Tibial nerve (tissue), 4 donors: ENCODE measurements around the gene NDRG3. TPM values are rescaled to one million over a fixed set of nuclear protein-coding genes. Genes with fewer than 3 reads are reported as not detected.
"Not testable (repeated sequence)": the region's sequence is repeated elsewhere in the genome, so short reads cannot be mapped to it uniquely, and the experiment has no call there.

Experiments
- DNase-seq, 2 donors: peaks; one replicate each; pipeline ENCODE4 v3.0.0-alpha.2; 2019; ENCODE audit warnings: low spot score in 2 of 2
- H3K27ac ChIP-seq, 4 donors: fragments of 200-600 bp; sonication (generic) in 3 of 4; one replicate each; pipeline ENCODE4 v1.5.1; 2017 to 2019; ENCODE audit warnings: mild to moderate bottlenecking in 1 of 4
- H3K27me3 ChIP-seq, 2 donors: fragments of 200-600 bp; sonication (generic) in 1 of 2; one replicate each; pipeline versions ENCODE4 v1.5.1 to v1.6.0; 2017 to 2019
- H3K36me3 ChIP-seq, 3 donors: fragments of 200-600 bp; sonication (generic); one replicate each; pipeline ENCODE4 v1.5.1; 2018 to 2019
- H3K4me1 ChIP-seq, 4 donors: fragments of 200-600 bp; sonication (generic) in 3 of 4; one replicate each; pipeline ENCODE4 v1.5.1; 2017 to 2019
- H3K4me3 ChIP-seq, 4 donors: fragments of 200-600 bp; sonication (generic) in 3 of 4; one replicate each; pipeline ENCODE4 v1.5.1; 2017 to 2019; ENCODE audit warnings: mild to moderate bottlenecking in 1 of 4, moderate library complexity in 1 of 4
- H3K9me3 ChIP-seq, 4 donors: fragments of 200-600 bp; sonication (generic) in 3 of 4; one replicate each; pipeline ENCODE4 v1.5.1; 2017 to 2019
- EP300 ChIP-seq, 2 donors: sonication (generic); formaldehyde crosslinking; IDR thresholded peaks; one replicate each; pipeline ENCODE4 v1.6.1; 2017; ENCODE audit warnings: antibody characterized with exemption in 2 of 2, mild to moderate bottlenecking in 1 of 2
- POLR2A ChIP-seq, 2 donors: fragments of 450-650 bp; IDR thresholded peaks; one replicate each; pipeline ENCODE4 v1.6.1; 2017; ENCODE audit warnings: antibody characterized with exemption in 2 of 2, mild to moderate bottlenecking in 2 of 2, moderate library complexity in 2 of 2
- WGBS, 2 donors: methylation state at CpG; one replicate each; pipeline ENCODE4 v1.1.5; 2018; 5-methylcytosine and 5-hydroxymethylcytosine counted together
- total RNA-seq, 4 donors: library from RNA; depleted of rRNA; stranded (reverse); fragments of >200 nt; gene quantifications; one replicate each; pipeline ENCODE4 v1.1.0, GENCODE V29; 2016
- TF ChIP-seq, protein P1 (sequence below), 5 experiments: fragments of 200-600 bp in 3 of 5; fragments of 450-650 bp in 2 of 5; sonication (generic) in 3 of 5; IDR thresholded peaks; one replicate each; pipeline ENCODE4 v1.5.1; 2016 to 2019; ENCODE audit warnings: antibody characterized with exemption in 5 of 5, mild to moderate bottlenecking in 3 of 5, moderate library complexity in 2 of 5

The NDRG3 gene
- total RNA-seq, 4 donors from 2014 or later: 13.9 to 21.9 (median 19.2) TPM

GRCh38 chr20:36611625-36612024 lies 134.3 kb downstream of the NDRG3 start:
- Histone ChIP-seq H3K4me1 (peaks cover 0 to 14% (median 6%) of the 10 kb centered on the region in 4 donors), H3K27me3 (no peaks in the 10 kb centered on the region), H3K36me3 (peaks cover 3 to 79% (median 31%) of the 10 kb centered on the region in 3 donors), H3K9me3 (no peaks in the 10 kb centered on the region), H3K27ac (no peak overlapping the region), H3K4me3 (no peak overlapping the region)
- 87 to 88% methylated on average over 5 of the region's 5 CpGs for WGBS, 2 donors
- no peak for TF ChIP-seq POLR2A (IDR thresholded peaks at IDR 0.05)
- TF ChIP-seq, protein P1, sequence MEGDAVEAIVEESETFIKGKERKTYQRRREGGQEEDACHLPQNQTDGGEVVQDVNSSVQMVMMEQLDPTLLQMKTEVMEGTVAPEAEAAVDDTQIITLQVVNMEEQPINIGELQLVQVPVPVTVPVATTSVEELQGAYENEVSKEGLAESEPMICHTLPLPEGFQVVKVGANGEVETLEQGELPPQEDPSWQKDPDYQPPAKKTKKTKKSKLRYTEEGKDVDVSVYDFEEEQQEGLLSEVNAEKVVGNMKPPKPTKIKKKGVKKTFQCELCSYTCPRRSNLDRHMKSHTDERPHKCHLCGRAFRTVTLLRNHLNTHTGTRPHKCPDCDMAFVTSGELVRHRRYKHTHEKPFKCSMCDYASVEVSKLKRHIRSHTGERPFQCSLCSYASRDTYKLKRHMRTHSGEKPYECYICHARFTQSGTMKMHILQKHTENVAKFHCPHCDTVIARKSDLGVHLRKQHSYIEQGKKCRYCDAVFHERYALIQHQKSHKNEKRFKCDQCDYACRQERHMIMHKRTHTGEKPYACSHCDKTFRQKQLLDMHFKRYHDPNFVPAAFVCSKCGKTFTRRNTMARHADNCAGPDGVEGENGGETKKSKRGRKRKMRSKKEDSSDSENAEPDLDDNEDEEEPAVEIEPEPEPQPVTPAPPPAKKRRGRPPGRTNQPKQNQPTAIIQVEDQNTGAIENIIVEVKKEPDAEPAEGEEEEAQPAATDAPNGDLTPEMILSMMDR (IDR thresholded peaks at IDR 0.05): no peak
- no peak for TF ChIP-seq EP300 (IDR thresholded peaks at IDR 0.05)
- no peak for DNase-seq

GRCh38 chr20:36608388-36608728 lies 137.5 kb downstream of the NDRG3 start:
- not testable (repeated sequence) for H3K27me3 ChIP-seq, H3K4me3 ChIP-seq, H3K27ac ChIP-seq, DNase-seq, H3K9me3 ChIP-seq
- Histone ChIP-seq H3K36me3 (peaks cover 3 to 56% (median 31%) of the 10 kb centered on the region in 3 donors), H3K4me1 (peaks cover 0 to 26% (median 9%) of the 10 kb centered on the region in 4 donors)
- 84 to 86% methylated on average over 6 of the region's 6 CpGs for WGBS, 2 donors

DNA sequence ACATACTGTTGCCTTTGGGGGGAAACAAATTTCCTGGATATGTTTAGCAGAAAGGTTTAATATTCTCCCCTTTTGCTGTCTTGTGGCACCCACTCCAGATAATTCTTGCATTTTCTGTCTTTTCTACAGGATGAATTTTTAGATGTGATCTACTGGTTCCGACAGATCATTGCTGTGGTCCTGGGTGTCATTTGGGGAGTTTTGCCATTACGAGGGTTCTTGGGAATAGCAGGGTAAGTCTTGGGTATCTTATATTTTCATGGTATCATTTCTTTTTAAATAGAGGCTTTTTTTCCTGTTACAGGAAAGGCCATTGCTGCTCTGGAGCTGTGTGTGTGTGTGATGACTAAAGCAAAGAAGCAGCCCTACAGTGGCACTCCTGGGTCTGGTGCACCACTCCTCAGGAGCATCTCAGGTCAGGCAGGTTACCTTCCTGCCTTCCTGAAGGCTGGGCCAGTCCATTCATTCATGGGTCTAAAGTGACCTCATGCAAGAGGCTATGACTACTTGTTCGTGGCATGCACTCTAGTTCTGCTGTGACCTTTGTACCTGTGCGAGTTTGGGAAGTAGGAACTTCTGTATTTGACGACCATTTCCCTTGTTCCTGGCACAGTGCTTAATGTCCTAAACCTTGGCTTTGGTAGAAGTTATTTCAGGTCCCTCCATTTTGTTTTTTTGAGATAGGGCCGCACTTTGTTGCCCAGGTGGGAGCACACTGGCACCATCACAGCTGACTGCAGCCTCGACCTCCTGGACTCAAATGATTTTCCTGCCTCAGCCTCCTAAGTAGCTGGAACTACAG lies 138.1 kb downstream of the NDRG3 start:
- no peak for DNase-seq
- TF ChIP-seq EP300 (IDR thresholded peaks at IDR 0.05): no peak
- TF ChIP-seq, protein P1 (IDR thresholded peaks at IDR 0.05): no peak
- TF ChIP-seq POLR2A (IDR thresholded peaks at IDR 0.05): no peak
- peaks cover 3 to 50% (median 31%) of the 10 kb centered on the region in 3 donors for H3K36me3 ChIP-seq
- 79 to 83% methylated on average over 7 of the region's 7 CpGs for WGBS, 2 donors
- no peaks in the 10 kb centered on the region for H3K27me3 ChIP-seq
- peaks cover 0 to 26% (median 9%) of the 10 kb centered on the region in 4 donors for H3K4me1 ChIP-seq
- no peak overlapping the region for H3K4me3 ChIP-seq
- H3K9me3 ChIP-seq: no peaks in the 10 kb centered on the region
- H3K27ac ChIP-seq: no peak overlapping the region

- Histone ChIP-seq H3K4me1 (peaks cover 0 to 26% (median 9%) of the 10 kb centered on the region in 4 donors), H3K27ac (peak overlapping the region; percentile 14 to 92 (median 84)), H3K4me3 (peak overlapping the region; percentile 70 to 99 (median 78)), H3K9me3 (no peaks in the 10 kb centered on the region), H3K27me3 (no peaks in the 10 kb centered on the region), H3K36me3 (peaks cover 3 to 36% (median 23%) of the 10 kb centered on the region in 3 donors)
- 2 to 5% methylated on average over 30 to 31 of the region's 31 CpGs for WGBS, 2 donors
- no peak for DNase-seq
- TF ChIP-seq, protein P1 (IDR thresholded peaks at IDR 0.05): no peak
- TF ChIP-seq EP300 (IDR thresholded peaks at IDR 0.05) (no peak), POLR2A (IDR thresholded peaks at IDR 0.05) (no peak)
Observed at GRCh38 chr20:36606158-36607066, 139.5 kb downstream of the NDRG3 start.

- H3K9me3 ChIP-seq: no peaks in the 10 kb centered on the region
- peak within 1 kb of the TSS; percentile 82 to 92 (median 89) for H3K27ac ChIP-seq
- WGBS, 2 donors: 0 to 1% methylated on average over 53 to 90 of the region's 90 CpGs
- H3K36me3 ChIP-seq: peaks cover 3 to 28% (median 15%) of the 10 kb centered on the region in 3 donors
- TF ChIP-seq EP300 (IDR thresholded peaks at IDR 0.05) (peak; percentile 95 to 98), POLR2A (IDR thresholded peaks at IDR 0.05) (peak; percentile 23 to 76)
- TF ChIP-seq, protein P1 (IDR thresholded peaks at IDR 0.05): peak; percentile 82 to 99 (median 94)
- no peaks in the 10 kb centered on the region for H3K27me3 ChIP-seq
- H3K4me1 ChIP-seq: peaks cover 0 to 26% (median 9%) of the 10 kb centered on the region in 4 donors
- peak within 1 kb of the TSS; percentile 70 to 99 (median 78) for H3K4me3 ChIP-seq
- peak; percentile 97 to 98 for DNase-seq
Observed at GRCh38 chr20:36605399-36606157, 140.3 kb downstream of the NDRG3 start, which contains the start of gene RAB5IF. RAB5IF (plus strand) TSS chr20:36605779; CDS start chr20:36605952, 173 bp downstream.
